OCI-LY3 (cell line): Measurements from ENCODE around the gene DCTPP1.

ENCODE experiments used
- CTCF ChIP-seq: fragments of 200-600, 300-600 bp; sonication (generic); IDR thresholded peaks from 2 replicates; pipeline ENCODE4 v1.5.1; 2014; ENCODE audit warnings: antibody characterized with exemption, low read length, low read depth
- EZH2phosphoT487 ChIP-seq: fragments of 200-600 bp; shearing (Covaris generic); IDR thresholded peaks from 2 replicates; pipeline ENCODE4 v1.6.1; 2018; ENCODE audit warnings: antibody characterized with exemption, mixed run types, low read depth

DNA sequence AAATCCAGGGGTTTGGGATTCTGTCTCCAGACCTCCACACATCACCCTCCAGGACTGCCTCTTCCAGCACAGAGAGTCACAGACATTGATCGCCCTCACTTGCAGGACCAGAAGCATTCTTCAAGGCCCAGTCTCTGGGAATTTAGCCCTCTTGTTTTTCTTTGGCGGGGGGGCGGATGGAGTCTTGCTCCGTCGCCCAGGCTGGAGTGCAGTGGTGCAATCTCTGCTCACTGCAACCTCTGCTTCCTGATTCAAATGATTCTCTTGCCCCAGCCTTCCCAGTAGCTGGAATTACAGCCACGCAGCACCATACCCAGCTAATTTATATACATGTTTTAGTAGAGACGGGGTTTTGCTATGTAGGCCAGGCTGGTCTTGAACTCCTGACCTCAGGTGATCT, 34.2 kb upstream of the DCTPP1 start:
- TF ChIP-seq CTCF (no peak), EZH2phosphoT487 (no peak)
